ENCODE measurements around the gene LBP.

- no peak for TF ChIP-seq EP300 (IDR thresholded peaks at IDR 0.05)
- TF ChIP-seq CTCF (IDR thresholded peaks at IDR 0.05): no peak
Measured at GRCh38 chr20:38414769-38415450, 68.6 kb downstream of the LBP start.

All from stomach (tissue), 4 donors.